Astrocyte (in vitro differentiated cells and primary cell): ENCODE results near the gene CAPZA3.

Experiments
- CTCF ChIP-seq: IDR thresholded peaks from 2 replicates; pipeline ENCODE4 v1.5.1; 2011; ENCODE audit warnings: low read depth, mild to moderate bottlenecking, inconsistent platforms, low read length, moderate library complexity; ENCODE audit not compliant: insufficient read depth
- EZH2 ChIP-seq: IDR thresholded peaks from 2 replicates; pipeline ENCODE4 v1.6.1; 2012; ENCODE audit warnings: mild to moderate bottlenecking, low read length, inconsistent platforms; ENCODE audit not compliant: insufficient read depth

GRCh38 chr12:18753481-18754123 lies 15.7 kb downstream of the CAPZA3 start:
- TF ChIP-seq CTCF (no peak), EZH2 (no peak)
